Subcutaneous adipose tissue (tissue), 4 donors: Measurements from ENCODE around the gene UQCRC1. TPM values are rescaled to one million over a fixed set of nuclear protein-coding genes. Genes with fewer than 3 reads are reported as not detected.

Experiments used
- CTCF ChIP-seq: fragments of 450-650 bp; IDR thresholded peaks from one replicate; pipeline ENCODE4 v1.5.1; 2016; ENCODE audit warnings: low read depth, mild to moderate bottlenecking, control low read depth, antibody characterized with exemption, moderate library complexity
- total RNA-seq, 4 donors: library from RNA; depleted of rRNA; stranded (reverse); fragments of >200 nt; gene quantifications; one replicate each; pipeline ENCODE4 v1.1.0, GENCODE V29; 2016

UQCRC1 gene
- total RNA-seq, 4 donors from 2014 or later: 95.2 to 358 (median 203) TPM

- no peak for TF ChIP-seq CTCF
Measured at GRCh38 chr3:48650723-48651122, 41.3 kb upstream of the UQCRC1 start.

GRCh38 chr3:48648188-48648850 lies 38.9 kb upstream of the UQCRC1 start:
- TF ChIP-seq CTCF: no peak

- no peak for TF ChIP-seq CTCF
Measured at GRCh38 chr3:48647714-48648113, 38.3 kb upstream of the UQCRC1 start.

- TF ChIP-seq CTCF: no peak
Measured at GRCh38 chr3:48644898-48645760, 35.7 kb upstream of the UQCRC1 start.

GRCh38 chr3:48642605-48643004 lies 33.2 kb upstream of the UQCRC1 start:
- no peak for TF ChIP-seq CTCF

- no peak for TF ChIP-seq CTCF
Measured at GRCh38 chr3:48641396-48641795, 31.9 kb upstream of the UQCRC1 start.

GRCh38 chr3:48639944-48640606 lies 30.6 kb upstream of the UQCRC1 start:
- no peak for TF ChIP-seq CTCF
